Mucosa of descending colon (tissue), 3 donors: ENCODE data around the gene SF3B3. TPM values are rescaled to one million over a fixed set of nuclear protein-coding genes. Genes with fewer than 3 reads are reported as not detected.

Experiments used
- ATAC-seq: fragments of 200-7000 bp; cut with Tn5 transposase; one replicate; pipeline ENCODE4 v1.9.1; 2020; ENCODE audit warnings: mild to moderate bottlenecking, moderate library complexity
- DNase-seq, 3 donors: peaks; one replicate each; pipeline ENCODE4 v3.0.0-alpha.2; 2020
- H3K36me3 ChIP-seq: fragments of 200-600 bp; one replicate; pipeline ENCODE4 v1.8.0; 2021; ENCODE audit warnings: low read depth, mild to moderate bottlenecking
- H3K4me1 ChIP-seq: fragments of 200-600 bp; one replicate; pipeline ENCODE4 v1.8.0; 2021; ENCODE audit warnings: low read depth, mild to moderate bottlenecking
- H3K4me3 ChIP-seq: fragments of 200-600 bp; one replicate; pipeline ENCODE4 v1.8.0; 2021; ENCODE audit warnings: mild to moderate bottlenecking
- H3K9me3 ChIP-seq: fragments of 200-600 bp; one replicate; pipeline ENCODE4 v1.8.0; 2021; ENCODE audit warnings: mild to moderate bottlenecking
- intact Hi-C, 2 donors: fragments of 100-400 bp; cut with DNase I in 1 of 2; cut with micrococcal nuclease in 1 of 2; formaldehyde crosslinking; loops; one replicate each; pipeline versions ENCODE4 v1.11.0 to v1.11.1; 2022; cut with DNase I, micrococcal nuclease
- total RNA-seq, 3 donors: library from RNA; stranded (reverse); fragmentation: NEBNext Ultra II Directional in 2 of 3; extraction: Animal tissue kit (Norgen Biotek cat#: 25700) in 2 of 3; gene quantifications; one replicate each; pipeline versions ENCODE4 v1.2.1 to v1.2.4, GENCODE V29; 2021 to 2023
- TF ChIP-seq, protein P1 (sequence below): fragments of 200-600 bp; IDR thresholded peaks from one replicate; pipeline ENCODE4 v1.8.0; 2022; ENCODE audit warnings: antibody characterized with exemption, mild to moderate bottlenecking
- donor health status: DM: no; HTN: no; CAD: no; lungs with moderate emphysema.
- donor health status: DM: no; HTN: no; CAD: no.
- donor health status: DM: no; HTN: yes; CAD: no.

The SF3B3 gene
- total RNA-seq, 3 donors from 2014 or later: 158 to 179 (median 173) TPM

DNA sequence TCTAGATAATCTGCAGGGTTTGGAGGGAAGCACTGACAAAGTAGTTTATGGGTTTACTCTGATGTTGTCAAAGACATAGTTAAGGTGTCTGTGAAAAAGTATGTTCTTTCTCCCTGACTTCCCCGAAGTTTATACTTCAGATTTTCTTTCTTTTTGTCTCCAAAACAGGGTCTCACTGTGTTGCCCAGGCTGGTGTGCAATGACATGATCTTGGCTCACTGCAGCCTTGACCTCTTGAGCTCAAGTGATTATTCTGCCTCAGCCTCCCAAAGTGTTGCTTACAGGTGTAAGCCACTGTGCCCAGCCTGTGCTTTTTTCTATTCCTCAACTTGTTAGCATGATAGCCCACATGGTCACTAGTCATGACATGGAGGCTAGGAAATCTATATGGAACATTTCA lies 20.9 kb downstream of the SF3B3 start:
- H3K9me3 ChIP-seq: no peaks in the 10 kb centered on the region

DNA sequence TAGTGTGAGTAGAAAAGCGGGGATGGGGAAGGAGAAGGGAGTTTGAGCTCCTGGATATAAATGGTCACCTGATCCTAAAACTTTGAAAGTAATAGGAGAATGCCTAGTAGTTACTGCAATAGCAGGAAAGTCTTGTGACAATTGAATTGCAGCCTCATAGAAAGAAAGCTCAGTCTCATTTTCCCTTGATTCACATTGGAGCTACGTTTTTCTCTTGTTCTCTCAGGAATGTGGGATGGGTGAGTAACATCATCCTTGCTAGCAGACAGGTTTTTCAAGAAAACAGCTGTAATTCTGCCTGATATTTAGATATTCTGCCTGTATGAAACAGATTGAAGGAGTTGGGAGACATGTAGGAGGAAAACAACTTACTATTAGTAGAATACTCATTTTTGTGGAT lies 25.3 kb downstream of the SF3B3 start:
- intact Hi-C loops: no loop called here
- Histone ChIP-seq H3K4me1 (no peaks in the 10 kb centered on the region), H3K9me3 (no peaks in the 10 kb centered on the region), H3K4me3 (no peak overlapping the region), H3K36me3 (peaks cover 11% of the 10 kb centered on the region)
- no peak for DNase-seq
- TF ChIP-seq, protein P1, sequence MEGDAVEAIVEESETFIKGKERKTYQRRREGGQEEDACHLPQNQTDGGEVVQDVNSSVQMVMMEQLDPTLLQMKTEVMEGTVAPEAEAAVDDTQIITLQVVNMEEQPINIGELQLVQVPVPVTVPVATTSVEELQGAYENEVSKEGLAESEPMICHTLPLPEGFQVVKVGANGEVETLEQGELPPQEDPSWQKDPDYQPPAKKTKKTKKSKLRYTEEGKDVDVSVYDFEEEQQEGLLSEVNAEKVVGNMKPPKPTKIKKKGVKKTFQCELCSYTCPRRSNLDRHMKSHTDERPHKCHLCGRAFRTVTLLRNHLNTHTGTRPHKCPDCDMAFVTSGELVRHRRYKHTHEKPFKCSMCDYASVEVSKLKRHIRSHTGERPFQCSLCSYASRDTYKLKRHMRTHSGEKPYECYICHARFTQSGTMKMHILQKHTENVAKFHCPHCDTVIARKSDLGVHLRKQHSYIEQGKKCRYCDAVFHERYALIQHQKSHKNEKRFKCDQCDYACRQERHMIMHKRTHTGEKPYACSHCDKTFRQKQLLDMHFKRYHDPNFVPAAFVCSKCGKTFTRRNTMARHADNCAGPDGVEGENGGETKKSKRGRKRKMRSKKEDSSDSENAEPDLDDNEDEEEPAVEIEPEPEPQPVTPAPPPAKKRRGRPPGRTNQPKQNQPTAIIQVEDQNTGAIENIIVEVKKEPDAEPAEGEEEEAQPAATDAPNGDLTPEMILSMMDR: no peak
- ATAC-seq: no peak

More for the DNA sequence above, 20.9 kb downstream of the SF3B3 start:
- peaks cover 16% of the 10 kb centered on the region for H3K36me3 ChIP-seq
- TF ChIP-seq, protein P1: no peak
- intact Hi-C loops: no loop called here
- H3K4me3 ChIP-seq: no peak overlapping the region
- DNase-seq: no peak
- ATAC-seq: no peak
- H3K4me1 ChIP-seq: no peaks in the 10 kb centered on the region

DNA sequence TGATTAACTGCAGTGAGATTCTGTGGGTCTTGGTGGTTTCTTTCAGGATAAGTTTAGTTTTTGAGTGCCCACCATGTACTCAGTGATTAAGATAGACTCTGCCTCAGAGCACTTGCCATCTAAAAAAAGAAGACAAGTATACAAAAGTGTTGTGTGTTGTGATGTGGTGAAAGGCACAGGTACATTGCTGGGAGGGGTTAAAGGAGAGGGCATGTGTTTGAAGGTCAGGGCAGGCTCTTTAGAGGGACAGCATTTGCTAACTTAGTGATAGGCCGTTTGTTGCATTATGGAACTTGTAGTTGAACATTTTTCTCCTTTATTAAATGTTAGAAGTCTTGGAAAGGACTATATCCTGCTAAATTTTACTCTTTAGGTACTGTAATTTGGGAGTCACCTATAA lies 26.5 kb downstream of the SF3B3 start:
- no peak for ATAC-seq
- Histone ChIP-seq H3K4me1 (no peaks in the 10 kb centered on the region), H3K36me3 (peaks cover 22% of the 10 kb centered on the region), H3K4me3 (no peak overlapping the region), H3K9me3 (no peaks in the 10 kb centered on the region)
- TF ChIP-seq, protein P1: no peak
- intact Hi-C loops: no loop called here
- no peak for DNase-seq

DNA sequence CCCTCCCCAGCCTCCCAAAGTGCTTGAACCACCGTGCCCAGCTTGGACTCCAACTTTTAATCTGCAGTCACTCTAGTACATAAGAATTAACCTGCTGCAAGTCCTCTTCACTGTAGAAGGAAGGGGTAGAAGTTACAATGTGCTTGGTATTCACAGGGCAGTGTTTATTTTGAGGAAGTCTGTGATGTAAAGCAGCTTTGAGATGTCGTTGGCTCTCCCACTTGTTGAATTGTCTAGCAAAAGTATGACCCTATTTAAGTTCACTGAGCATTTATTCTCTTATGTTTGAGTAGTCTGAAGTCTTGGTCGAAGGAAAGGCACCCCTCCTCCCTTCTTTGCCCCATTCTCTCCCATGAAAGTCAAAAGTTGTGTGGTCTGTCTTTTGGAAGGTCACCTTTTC lies 28.2 kb downstream of the SF3B3 start:
- Histone ChIP-seq H3K9me3 (no peaks in the 10 kb centered on the region), H3K36me3 (peaks cover 28% of the 10 kb centered on the region), H3K4me1 (no peaks in the 10 kb centered on the region), H3K4me3 (no peak overlapping the region)
- ATAC-seq (no peak), DNase-seq (no peak)
- TF ChIP-seq, protein P1: no peak
- intact Hi-C loops: no loop called here

DNA sequence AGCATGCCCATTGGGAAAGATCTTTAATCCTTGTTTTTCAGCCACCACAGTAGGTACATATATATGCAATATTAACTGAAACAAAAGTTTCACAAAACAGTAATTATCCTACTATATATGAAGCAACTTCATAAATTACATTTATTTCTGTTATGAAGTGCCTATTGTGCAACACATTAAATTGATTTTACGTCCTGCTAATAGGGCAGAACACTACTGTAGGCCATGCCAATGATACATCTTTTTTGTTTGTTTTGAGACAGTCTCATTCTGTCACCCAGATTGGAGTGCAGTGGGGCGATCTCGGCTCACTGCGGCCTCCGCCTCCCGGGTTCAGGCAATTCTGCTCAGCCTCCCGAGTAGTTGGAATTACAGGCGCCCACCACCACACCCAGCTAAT lies 29.1 kb downstream of the SF3B3 start:
- intact Hi-C loops: no loop called here
- DNase-seq (no peak), ATAC-seq (no peak)
- H3K4me3 ChIP-seq: no peak overlapping the region
- TF ChIP-seq, protein P1: no peak
- H3K9me3 ChIP-seq: no peaks in the 10 kb centered on the region
- no peaks in the 10 kb centered on the region for H3K4me1 ChIP-seq
- peaks cover 32% of the 10 kb centered on the region for H3K36me3 ChIP-seq

DNA sequence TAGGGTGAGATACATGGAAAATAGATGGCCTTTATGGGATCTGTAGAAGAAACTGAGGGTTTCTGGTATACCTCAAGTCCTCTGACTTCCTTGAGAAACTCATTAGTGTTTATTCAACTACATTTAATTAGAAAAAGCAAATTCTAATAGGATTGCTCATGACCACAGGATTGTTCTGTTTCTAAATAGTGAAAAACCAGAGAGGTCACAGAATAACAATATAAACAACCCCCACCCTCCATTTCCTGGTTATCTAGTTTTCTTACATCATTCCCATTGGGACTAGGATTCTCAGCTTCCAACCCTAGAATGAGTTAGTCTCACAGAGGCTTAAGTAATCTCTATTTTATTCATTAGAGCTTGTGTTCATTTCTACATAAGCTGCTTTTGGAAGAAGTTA lies 30.0 kb downstream of the SF3B3 start:
- ATAC-seq (no peak), DNase-seq (no peak)
- intact Hi-C loops: no loop called here
- no peak overlapping the region for H3K4me3 ChIP-seq
- H3K4me1 ChIP-seq: no peaks in the 10 kb centered on the region
- peaks cover 35% of the 10 kb centered on the region for H3K36me3 ChIP-seq
- no peaks in the 10 kb centered on the region for H3K9me3 ChIP-seq
- TF ChIP-seq, protein P1: no peak
